Peyer's patch (tissue), 4 donors: ENCODE measurements around the gene TMEM168. TPM values are rescaled to one million over a fixed set of nuclear protein-coding genes. Genes with fewer than 3 reads are reported as not detected.
"Not testable (repeated sequence)": the region's sequence is repeated elsewhere in the genome, so short reads cannot be mapped to it uniquely, and the experiment has no call there.

Experiments used
- DNase-seq, 3 donors: peaks; one replicate each; pipeline ENCODE4 v3.0.0-alpha.2; 2017 to 2019
- H3K27ac ChIP-seq, 4 donors: fragments of 200-600 bp; sonication (generic); one replicate each; pipeline ENCODE4 v1.5.1; 2016 to 2019
- H3K27me3 ChIP-seq, 2 donors: fragments of 200-600 bp; sonication (generic); one replicate each; pipeline ENCODE4 v1.5.1; 2019
- H3K36me3 ChIP-seq, 3 donors: fragments of 200-600 bp; sonication (generic); one replicate each; pipeline ENCODE4 v1.5.1; 2016 to 2019
- H3K4me1 ChIP-seq, 4 donors: fragments of 200-600 bp; sonication (generic); one replicate each; pipeline ENCODE4 v1.5.1; 2016 to 2019
- H3K4me3 ChIP-seq, 4 donors: fragments of 200-600 bp; sonication (generic); 1 replicate in 3 of 4; 2 replicates in 1 of 4; pipeline ENCODE4 v1.5.1; 2016 to 2019; ENCODE audit warnings: mild to moderate bottlenecking in 1 of 4
- H3K9me3 ChIP-seq, 4 donors: fragments of 200-600 bp; sonication (generic); one replicate each; pipeline ENCODE4 v1.5.1; 2016 to 2019; ENCODE audit warnings: mild to moderate bottlenecking in 1 of 4
- CTCF ChIP-seq, 6 experiments: fragments of 450-650 bp in 4 of 6; fragments of 200-600 bp in 2 of 6; sonication (generic) in 1 of 6; IDR thresholded peaks; one replicate each; pipeline ENCODE4 v1.5.1; 2017 to 2019; ENCODE audit warnings: antibody characterized with exemption in 6 of 6, mild to moderate bottlenecking in 3 of 6, moderate library complexity in 1 of 6
- POLR2A ChIP-seq, 2 donors: fragments of 450-650 bp; IDR thresholded peaks; one replicate each; pipeline ENCODE4 v1.5.1; 2017; ENCODE audit warnings: antibody characterized with exemption in 2 of 2, mild to moderate bottlenecking in 2 of 2, moderate library complexity in 2 of 2
- total RNA-seq, 4 donors: library from RNA; depleted of rRNA; stranded (reverse); fragments of >200 nt; gene quantifications; one replicate each; pipeline ENCODE4 v1.1.0, GENCODE V29; 2016

Gene TMEM168
- total RNA-seq, 4 donors from 2014 or later = 12.4 to 35.3 (median 30.1) TPM

- no peak for DNase-seq
Measured at GRCh38 chr7:112799448-112800120, 9.4 kb upstream of the TMEM168 start.

DNA sequence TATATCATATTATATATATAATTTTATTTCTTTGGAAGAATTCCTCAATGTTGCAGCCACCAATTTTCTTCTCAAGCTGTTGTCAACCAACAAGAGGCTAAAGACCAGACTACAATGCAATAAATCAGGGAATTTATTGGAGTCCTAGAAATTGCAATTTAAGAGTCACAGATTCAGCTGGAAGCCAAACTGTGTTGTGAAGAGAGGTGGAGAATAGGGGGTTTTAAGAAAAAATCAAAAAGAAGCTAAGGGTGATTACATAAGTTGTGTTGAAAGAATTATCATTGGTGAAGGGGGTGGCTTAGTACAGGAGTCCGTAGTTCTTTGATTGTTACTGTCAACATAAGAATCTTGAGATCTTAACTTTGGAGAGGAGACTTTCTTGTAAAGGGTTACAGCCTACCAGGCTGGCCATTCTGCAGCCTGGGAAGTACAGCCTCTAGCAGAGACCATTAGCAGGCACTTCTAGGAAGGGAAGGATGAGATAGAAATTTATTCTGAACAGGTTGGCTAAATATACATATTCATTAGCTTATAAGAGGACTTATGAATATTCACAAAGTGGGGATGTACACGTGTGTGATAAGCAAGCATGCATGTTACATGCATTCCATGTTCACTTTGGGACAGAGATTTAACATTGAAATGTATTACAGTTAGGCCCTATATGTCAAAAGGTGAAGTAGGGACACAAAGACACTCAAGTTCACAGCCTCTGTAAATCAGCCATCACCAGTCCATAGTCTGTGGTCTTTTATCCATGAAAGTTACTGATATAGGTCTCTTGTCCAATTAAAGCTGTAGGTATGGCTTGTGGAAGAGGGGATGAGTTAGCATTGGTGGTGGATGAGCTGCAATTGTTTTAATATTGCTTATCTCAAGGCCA is 8.3 kb upstream of the TMEM168 start:
- Histone ChIP-seq H3K27me3 (no peaks in the 10 kb centered on the region), H3K4me3 (no peak overlapping the region), H3K9me3 (no peaks in the 10 kb centered on the region), H3K4me1 (no peaks in the 10 kb centered on the region), H3K27ac (no peak overlapping the region), H3K36me3 (no peaks in the 10 kb centered on the region)
- TF ChIP-seq POLR2A (IDR thresholded peaks at IDR 0.05) (no peak), CTCF (IDR thresholded peaks at IDR 0.05) (no peak)
- no peak for DNase-seq

More at GRCh38 chr7:112799448-112800120, 9.4 kb upstream of the TMEM168 start:
- Histone ChIP-seq H3K36me3 (no peaks in the 10 kb centered on the region), H3K27ac (no peak overlapping the region), H3K4me3 (no peak overlapping the region), H3K27me3 (no peaks in the 10 kb centered on the region), H3K4me1 (no peaks in the 10 kb centered on the region), H3K9me3 (no peaks in the 10 kb centered on the region)
- TF ChIP-seq CTCF (IDR thresholded peaks at IDR 0.05) (no peak), POLR2A (IDR thresholded peaks at IDR 0.05) (no peak)

- not testable (repeated sequence) for DNase-seq, H3K27ac ChIP-seq, H3K9me3 ChIP-seq, H3K27me3 ChIP-seq, H3K4me3 ChIP-seq, H3K36me3 ChIP-seq, H3K4me1 ChIP-seq
Measured at GRCh38 chr7:112796552-112796951, 6.4 kb upstream of the TMEM168 start.

DNA sequence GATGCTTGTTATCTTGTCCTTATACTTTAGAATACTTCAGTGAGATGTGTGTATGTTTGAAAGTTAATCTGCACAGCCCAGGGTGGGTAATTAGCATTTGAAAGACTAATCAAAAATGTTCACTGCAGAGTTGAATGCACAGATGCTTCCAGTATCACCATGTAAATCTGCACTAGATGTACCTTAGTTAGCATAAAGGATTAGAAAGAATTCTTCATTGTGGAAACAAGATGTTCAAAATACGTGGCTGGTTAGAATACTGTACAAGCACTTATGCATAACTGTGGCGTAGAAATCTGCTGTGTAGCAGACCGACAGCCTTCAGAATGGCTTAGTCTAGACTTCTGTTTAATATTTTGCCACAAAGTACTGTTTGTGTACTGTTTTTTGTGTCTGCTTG is 2.2 kb upstream of the TMEM168 start:
- no peak overlapping the region for H3K27ac ChIP-seq
- no peak for DNase-seq
- H3K27me3 ChIP-seq = no peaks in the 10 kb centered on the region
- H3K36me3 ChIP-seq = no peaks in the 10 kb centered on the region
- TF ChIP-seq CTCF (IDR thresholded peaks at IDR 0.05) = no peak
- no peak for TF ChIP-seq POLR2A (IDR thresholded peaks at IDR 0.05)
- peaks cover 0 to 15% (median 6%) of the 10 kb centered on the region in 4 donors for H3K4me1 ChIP-seq
- no peak overlapping the region for H3K4me3 ChIP-seq
- no peaks in the 10 kb centered on the region for H3K9me3 ChIP-seq

GRCh38 chr7:112791465-112792168 is 1.4 kb upstream of the TMEM168 start:
- Histone ChIP-seq H3K27ac (no peak overlapping the region), H3K27me3 (no peaks in the 10 kb centered on the region), H3K4me3 (no peak overlapping the region), H3K36me3 (no peaks in the 10 kb centered on the region), H3K4me1 (peaks cover 0 to 15% (median 6%) of the 10 kb centered on the region in 4 donors), H3K9me3 (no peaks in the 10 kb centered on the region)
- no peak for DNase-seq
- TF ChIP-seq CTCF (IDR thresholded peaks at IDR 0.05) = no peak
- no peak for TF ChIP-seq POLR2A (IDR thresholded peaks at IDR 0.05)
